ENCODE results near the gene CEP85.
"Not testable (repeated sequence)": the region's sequence is repeated elsewhere in the genome, so short reads cannot be mapped to it uniquely, and the experiment has no call there.

Gene CEP85

GRCh38 chr1:26305667-26306289 lies 71.8 kb downstream of the CEP85 start:
- no peak for DNase-seq (ENCODE audit: low read depth, low spot score)
- peak overlapping the region; percentile 92 for H3K4me3 ChIP-seq (ENCODE audit: low read length)

- peak within 1 kb of the TSS; percentile 92 for H3K4me3 ChIP-seq (ENCODE audit: low read length)
Observed at GRCh38 chr1:26306290-26307229, 72.6 kb downstream of the CEP85 start, which contains the start of gene UBXN11. Gene UBXN11, minus strand, starts transcription at chr1:26306636. Its CDS starts 3,753 bp downstream, at chr1:26302883.

GRCh38 chr1:26307363-26307781 lies 73.4 kb downstream of the CEP85 start:
- H3K4me3 ChIP-seq (ENCODE audit: low read length) = peak overlapping the region; percentile 92
- no peak for DNase-seq (ENCODE audit: low read depth, low spot score)

More at GRCh38 chr1:26306290-26307229, 72.6 kb downstream of the CEP85 start, which contains the start of gene UBXN11:
- DNase-seq (ENCODE audit: low read depth, low spot score) = peak; percentile 96

DNA sequence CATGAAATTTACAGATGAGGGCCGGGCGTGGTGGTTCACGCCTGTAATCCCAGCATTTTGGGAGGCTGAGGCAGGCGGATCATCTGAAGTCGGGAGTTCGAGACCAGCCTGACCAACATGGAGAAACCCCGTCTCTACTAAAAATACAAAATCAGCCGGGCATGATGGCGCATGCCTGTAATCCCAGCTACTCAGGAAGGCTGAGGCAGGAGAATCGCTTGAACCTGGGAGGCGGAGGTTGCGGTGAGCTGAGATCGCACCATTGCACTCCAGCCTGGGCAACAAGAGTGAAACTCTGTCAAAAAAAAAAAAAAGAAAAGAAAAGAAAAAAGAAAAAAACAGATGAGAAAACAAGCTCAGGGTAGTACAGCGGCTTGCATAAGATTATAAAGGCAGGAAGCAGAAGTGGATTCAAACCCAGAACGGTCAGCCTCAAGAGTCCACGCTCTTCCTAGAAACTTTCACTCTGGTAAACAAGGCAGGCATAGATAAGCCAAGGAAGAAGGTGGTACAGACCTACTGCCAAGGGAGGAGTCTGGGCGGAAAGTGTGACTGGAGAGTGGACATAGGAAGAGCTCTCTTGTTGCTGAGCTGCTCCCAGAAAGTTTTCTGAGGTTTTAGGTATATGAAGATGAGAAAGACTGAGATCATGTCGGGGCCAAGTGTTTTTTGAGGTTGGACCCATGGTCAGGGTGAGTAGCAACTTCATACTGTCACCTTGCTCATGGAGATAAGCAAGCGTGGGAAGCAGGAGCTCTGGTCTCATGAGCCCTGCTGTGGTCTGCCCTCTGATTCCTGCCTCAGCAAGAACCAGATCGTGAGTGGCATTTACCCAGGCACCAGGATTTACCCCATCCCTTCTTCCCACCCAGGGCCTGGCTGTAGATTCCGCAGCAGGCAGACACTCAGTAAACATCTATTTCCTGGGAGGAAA lies 74.2 kb downstream of the CEP85 start:
- DNase-seq (ENCODE audit: low read depth, low spot score); H3K4me3 ChIP-seq (ENCODE audit: low read length): not testable (repeated sequence)

GRCh38 chr1:26314501-26314900 lies 80.5 kb downstream of the CEP85 start:
- H3K4me3 ChIP-seq (ENCODE audit: low read length) = no peak overlapping the region
- DNase-seq (ENCODE audit: low read depth, low spot score) = no peak

GRCh38 chr1:26315874-26316850 lies 82.2 kb downstream of the CEP85 start:
- DNase-seq (ENCODE audit: low read depth, low spot score) = no peak
- H3K4me3 ChIP-seq (ENCODE audit: low read length) = no peak overlapping the region

DNA sequence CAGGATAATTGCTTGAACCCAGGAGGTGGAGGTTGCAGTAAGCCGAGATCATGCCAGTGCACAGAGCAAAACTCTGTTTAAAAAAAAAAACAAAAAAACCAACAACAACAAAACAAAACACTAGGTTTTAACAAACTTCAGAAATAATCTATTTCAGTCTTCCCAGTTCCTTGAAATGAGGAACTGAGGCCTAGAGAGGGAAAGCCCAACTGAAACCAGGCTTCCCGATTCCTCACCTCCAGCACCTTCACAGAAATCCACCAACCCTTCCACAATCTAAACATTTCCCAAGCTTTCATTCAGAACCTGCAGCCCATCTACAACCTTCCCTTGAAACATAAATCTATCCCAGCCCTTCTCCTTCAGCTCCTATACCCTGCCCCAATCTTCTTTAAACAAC lies 83.1 kb downstream of the CEP85 start:
- no peak overlapping the region for H3K4me3 ChIP-seq (ENCODE audit: low read length)
- no peak for DNase-seq (ENCODE audit: low read depth, low spot score)

DNA sequence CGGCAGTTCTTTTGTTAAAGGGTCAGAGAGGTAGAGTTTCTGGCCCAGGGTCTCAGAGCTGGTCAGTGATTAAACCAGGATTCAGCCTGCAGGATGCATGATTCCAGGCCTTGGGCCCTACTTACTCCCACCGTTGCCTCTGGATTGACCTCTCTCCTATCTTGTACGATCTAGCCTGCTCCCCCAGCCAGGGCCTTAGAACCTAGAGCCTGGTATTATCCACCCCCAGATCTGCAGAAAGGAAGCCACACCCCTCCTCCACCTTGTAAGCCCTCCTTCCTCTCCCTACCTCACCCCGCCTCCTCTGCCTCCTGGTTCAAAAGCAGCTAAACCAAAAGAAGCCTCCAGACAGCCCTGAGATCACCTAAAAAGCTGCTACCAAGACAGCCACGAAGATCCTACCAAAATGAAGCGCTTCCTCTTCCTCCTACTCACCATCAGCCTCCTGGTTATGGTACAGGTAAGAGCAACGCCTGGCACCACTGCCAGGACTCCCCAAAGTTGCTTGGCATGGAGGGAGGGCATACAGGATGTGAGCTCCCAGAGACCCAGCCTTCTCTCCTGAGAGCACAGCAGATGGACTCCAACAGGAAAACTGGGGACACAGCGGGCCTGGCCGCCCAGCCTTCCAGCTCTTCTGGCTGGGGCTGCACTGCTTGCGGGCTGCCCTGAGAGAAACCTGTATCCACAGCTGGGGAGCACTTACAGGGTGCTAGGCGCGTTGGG lies 83.8 kb downstream of the CEP85 start, which contains the start of gene CD52:
Gene CD52 (plus strand): TSS at position 347 of the 726 bp plus-strand sequence. CDS start 60 bp downstream, at position 407.
- peak; percentile 87 for DNase-seq (ENCODE audit: low read depth, low spot score)
- peak within 1 kb of the TSS; percentile 25 for H3K4me3 ChIP-seq (ENCODE audit: low read length)

DNA sequence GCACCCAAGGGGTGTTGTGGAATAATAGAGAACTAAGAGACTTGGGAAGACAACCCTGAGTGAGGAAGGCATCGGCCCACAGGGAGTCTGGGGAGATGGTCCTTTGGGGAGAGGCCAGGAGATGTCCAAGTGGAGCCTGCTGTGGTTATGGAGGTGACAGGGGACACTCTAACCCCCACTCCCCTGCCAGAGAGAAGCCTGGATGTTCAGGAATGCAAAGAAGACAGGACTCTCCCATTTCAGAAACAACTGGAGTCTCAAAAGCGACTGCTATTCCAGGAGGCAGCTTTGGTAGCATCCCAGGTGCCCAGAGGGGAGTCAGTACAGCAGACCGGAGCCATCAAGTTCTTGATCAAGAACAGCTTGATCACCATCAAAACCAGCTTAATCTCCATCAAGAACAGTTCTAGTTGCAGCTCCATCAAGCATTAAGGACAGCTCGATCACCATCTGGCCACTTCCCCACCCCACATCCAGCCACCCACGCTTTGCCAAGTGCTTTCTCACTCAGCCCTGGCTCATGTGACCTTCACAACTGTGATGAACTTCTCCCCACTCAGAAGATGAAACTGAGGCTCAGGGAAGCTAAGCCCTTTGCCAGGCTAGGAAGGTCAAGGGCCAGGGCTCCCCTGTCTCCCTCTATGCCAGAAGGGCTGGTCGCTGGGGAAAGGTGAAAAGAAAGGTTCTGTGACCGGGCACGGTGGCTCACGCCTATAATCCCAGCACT lies 84.5 kb downstream of the CEP85 start:
- DNase-seq (ENCODE audit: low read depth, low spot score) = no peak

GRCh38 chr1:26320896-26321295 lies 86.9 kb downstream of the CEP85 start:
- no peak for DNase-seq (ENCODE audit: low read depth, low spot score)
- no peak overlapping the region for H3K4me3 ChIP-seq (ENCODE audit: low read length)

More for the DNA sequence above, 84.5 kb downstream of the CEP85 start:
- no peak overlapping the region; the same call in 1 of the 2 replicates for H3K4me3 ChIP-seq (ENCODE audit: low read length)

DNA sequence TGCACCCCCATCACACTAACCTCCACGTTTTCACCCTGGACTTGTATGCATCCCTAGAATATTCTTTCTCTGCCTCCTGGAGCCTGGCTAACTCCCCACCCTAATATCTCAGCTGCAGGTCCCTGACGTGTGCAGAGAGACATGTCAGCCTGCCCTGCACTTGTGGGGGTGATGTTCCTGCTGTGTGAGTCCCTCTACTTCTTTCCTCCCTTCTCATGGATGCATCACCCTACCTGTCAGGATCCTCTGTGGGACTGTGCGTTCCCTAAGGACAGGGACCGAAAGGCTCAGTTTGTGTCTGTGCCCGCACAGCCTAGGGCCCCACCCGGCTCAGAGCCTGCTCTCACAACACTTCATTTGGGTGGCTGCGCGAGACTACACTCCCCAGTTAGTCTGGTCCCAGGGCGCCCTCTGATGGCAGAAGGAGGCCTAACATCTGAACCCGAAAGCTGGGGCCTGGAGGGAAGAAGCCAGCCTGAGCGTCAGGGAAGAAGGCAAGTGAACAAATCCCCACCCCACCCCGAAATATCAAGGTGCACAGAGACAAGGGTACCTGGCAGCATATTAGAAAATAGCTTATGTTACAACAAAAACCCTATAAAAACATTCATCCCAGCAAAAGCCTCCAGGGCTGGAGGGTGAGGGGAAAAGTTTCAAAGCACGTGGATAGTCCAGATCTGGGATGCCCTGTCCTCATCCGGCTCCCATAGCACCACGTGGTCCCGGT lies 87.5 kb downstream of the CEP85 start:
- H3K4me3 ChIP-seq (ENCODE audit: low read length) = no peak overlapping the region
- peak; percentile 81 for DNase-seq (ENCODE audit: low read depth, low spot score)

DNA sequence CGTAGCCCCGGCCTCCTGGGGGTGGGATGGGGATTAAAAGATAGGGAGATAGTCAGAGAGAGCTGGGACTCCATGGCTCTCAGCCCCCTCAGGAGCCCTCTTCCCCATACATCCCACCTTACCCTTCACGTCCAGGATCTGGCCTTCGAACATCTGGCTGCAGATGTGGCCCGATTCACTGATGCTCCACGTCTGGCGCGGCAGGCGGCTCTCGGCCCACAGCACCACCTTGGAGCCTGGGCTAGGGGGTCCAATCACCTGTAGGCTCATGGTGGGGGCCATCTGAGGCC lies 88.0 kb downstream of the CEP85 start:
- H3K4me3 ChIP-seq (ENCODE audit: low read length) = no peak overlapping the region
- DNase-seq (ENCODE audit: low read depth, low spot score) = no peak

DNA sequence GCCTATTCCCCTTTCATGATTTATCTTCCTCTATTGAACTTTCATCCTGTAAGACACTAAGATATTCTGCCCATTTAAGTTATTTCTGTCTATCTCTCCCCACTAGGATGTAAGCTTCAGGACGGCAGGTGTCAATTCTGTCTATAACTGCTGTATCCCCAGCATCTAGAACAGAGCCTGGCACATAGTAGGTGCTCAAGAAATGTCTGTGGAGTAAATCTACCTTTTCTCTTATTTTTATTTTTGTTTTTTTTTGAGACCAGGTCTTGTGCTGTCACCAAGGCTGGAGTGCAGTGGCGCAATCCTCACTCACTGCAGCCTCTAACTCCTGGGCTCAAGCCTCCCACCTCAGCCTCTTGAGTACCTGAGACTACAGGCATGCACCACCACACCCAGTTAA lies 89.4 kb downstream of the CEP85 start:
- no peak overlapping the region for H3K4me3 ChIP-seq (ENCODE audit: low read length)
- DNase-seq (ENCODE audit: low read depth, low spot score) = no peak

GRCh38 chr1:26324550-26324949 lies 90.5 kb downstream of the CEP85 start:
- DNase-seq (ENCODE audit: low read depth, low spot score) = no peak

GRCh38 chr1:26327956-26328362 lies 94.0 kb downstream of the CEP85 start:
- DNase-seq (ENCODE audit: low read depth, low spot score) = no peak
- H3K4me3 ChIP-seq (ENCODE audit: low read length) = no peak overlapping the region

More at GRCh38 chr1:26324550-26324949, 90.5 kb downstream of the CEP85 start:
- no peak overlapping the region for H3K4me3 ChIP-seq (ENCODE audit: low read length)
